CD4-positive, alpha-beta T cell treated with Interleukin-1 beta for 1 hour (primary cell): ENCODE measurements around the gene C2CD3.

Source experiments
- DNase-seq, 2 donors: peaks; one replicate each; pipeline ENCODE4 v3.0.0-alpha.2; 2020 to 2022

Gene C2CD3

DNA sequence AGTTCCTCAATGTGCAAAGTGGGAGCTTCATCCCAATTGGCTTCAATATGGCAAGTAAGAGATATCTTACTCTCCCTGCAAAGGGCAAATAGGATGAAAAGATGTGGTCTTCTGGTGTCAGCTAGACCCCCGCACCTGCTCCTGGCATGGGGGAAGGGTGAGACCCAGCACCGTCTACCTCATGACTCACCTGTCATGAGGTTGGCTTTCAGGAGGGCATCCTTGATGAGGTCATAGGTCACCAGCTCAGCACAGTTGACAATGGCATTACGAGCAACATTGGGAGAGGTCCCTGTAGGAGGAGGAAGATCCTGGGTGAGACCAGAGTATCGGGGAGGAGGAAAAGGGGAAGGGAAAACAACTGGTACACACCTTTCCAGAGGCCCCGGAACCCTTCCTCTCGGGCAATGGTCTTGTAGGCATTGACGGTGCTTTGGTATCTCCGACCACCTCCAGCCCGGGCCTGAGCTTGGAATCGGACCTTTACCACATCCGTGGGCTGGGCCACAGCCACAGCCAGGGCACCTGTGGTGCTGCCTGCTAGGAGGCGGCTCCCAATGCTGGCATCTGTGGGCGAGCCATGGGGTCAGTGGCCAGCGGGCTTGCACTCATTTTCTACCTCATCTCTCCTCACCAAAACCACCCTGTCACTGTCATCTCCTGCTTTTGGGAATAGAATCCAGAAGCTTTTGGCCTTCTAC, 194.2 kb downstream of the C2CD3 start:
- DNase-seq: peak in 1 of 2 donors; percentile 16

DNA sequence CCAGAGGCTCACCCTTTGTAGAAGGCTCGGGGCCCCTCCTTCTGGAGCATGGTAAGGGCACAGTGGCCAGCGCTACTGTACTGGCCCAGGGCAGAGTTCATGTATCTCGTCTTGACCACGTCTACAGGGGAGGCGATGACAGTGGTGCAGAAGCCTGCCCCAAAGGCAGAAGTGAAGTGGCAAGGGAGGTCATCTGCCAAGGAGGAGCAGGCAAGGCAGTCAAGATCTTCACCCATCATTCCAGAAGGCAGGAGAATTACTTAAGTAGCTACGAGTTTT, 195.4 kb downstream of the C2CD3 start:
- DNase-seq: no peak

DNA sequence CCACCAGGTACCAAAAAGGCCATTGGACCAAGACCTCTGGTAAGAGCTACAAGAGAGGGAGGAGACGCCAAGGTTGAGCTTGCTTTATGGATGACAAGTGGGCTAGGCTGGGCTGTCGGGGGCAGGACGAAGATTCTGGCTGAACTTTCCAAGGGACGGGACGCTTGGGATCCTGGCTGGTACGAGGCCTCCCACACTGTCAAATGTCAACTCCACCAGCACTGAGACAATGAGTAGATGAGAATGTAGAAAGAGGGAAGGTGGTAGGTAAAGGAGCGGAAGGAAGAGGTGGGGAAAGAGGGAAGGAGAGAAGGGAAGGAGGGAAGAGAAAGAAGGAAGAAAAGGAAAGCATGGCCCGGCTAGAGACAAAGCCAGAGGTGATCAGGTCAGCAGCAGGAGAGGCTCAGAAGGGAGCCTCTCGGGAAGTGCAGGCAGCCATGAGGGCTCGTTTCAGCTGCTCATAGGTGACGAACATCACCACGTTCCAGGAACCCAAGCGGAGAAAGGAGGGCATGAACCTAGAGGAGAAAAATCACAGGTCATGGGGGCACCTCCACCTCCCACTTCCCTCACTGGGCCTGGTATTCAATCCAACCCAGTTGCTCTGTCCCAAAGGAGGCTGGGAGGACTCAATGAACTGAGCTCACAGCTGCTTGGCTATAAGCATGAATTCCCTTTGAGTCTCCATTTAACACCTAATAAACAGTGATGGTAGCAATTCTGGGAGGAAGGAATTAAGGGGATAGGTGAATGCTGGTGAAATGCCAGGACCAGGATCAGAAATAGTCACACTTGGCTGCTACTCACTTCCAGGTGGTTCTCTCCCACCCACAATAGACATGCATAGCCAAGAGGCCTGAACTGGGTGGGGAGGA, 196.0 kb downstream of the C2CD3 start:
- no peak for DNase-seq

DNA sequence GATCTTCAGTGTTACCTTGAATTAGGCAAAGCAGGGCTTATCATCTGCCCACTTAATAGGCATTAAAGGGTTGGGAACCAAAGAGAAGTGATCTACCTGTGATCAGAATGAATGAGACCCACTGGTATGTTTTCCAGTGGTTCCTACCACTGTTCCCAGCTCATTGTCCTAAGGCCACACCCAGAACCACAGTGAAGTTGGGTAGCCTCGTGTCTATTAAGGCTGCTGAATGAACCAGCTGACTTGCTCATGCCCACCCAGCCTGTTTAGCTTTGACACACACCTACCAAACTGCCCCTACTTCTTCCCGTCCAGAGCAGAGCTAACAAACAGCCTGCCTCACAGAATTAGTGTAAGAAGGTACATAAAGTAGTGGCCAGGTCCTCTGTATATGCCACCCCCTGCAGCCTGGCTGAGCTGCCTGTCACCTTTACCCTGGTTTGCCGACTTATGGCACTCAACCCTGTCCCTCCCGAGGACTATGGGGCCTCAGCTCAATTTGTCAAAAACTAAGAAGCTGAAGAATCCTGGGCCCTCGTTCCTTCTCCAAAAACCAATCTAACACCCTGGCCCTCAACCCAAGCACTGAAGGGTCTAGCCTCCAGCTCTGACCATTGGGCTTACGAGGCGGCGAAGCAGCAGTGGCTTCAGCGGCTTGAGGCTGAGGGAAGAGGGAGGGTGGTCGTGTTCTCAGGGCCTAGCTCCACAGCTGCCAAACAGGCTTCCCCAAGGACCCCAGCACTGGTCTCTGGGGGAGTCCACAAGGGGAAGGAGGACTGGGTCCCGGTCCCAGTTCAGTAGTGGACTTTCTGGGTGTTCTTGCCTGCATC, 198.0 kb downstream of the C2CD3 start:
- DNase-seq: peak in 1 of 2 donors; percentile 23

DNA sequence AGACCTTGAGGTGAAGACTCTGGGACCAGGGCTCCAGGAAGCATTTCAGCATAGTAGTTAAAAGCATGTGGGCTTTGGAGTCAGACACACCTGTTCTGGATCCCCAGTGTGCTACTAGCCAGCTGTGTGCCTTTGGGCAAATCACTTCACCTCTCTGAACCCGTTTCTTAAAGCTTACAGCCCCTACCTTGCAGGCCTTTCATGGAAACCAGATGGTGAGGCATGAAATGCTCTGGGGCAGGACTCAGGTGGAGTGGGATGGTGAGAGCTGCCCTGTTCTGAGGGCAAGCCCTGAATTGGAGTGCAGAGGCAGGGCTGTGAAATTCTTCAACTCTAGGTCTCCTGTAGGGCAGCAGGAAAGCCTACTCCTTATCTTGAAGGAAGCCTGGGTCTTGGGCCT, 198.6 kb downstream of the C2CD3 start:
- peak in 1 of 2 donors; percentile 36 for DNase-seq

DNA sequence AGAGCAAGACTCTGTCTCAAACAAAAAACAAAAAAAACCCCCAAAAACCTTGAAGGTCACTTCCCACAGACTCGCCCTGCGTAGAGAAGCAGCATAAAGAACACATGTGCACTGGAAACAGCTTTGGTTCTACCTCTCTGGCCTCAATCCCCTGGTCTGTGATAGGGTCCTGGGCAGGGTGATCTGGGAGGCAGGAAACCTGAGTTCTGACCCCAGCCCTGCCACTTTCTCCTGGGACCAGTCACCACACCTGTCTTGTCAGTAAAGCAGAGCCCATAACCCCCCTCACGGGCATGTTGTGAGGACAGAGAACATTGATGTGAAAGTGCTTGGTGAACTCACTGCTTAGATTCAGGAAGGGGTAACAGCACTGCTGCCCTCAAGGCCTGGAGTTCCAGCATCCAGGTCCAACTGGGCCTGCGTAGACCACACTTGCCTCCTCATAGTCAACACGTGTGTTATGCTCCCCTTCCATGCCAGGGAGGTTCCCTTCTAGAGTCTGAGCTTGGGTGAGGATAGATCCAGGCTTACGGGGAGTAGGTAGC, 199.6 kb downstream of the C2CD3 start:
- peak in 1 of 2 donors; percentile 41 for DNase-seq

DNA sequence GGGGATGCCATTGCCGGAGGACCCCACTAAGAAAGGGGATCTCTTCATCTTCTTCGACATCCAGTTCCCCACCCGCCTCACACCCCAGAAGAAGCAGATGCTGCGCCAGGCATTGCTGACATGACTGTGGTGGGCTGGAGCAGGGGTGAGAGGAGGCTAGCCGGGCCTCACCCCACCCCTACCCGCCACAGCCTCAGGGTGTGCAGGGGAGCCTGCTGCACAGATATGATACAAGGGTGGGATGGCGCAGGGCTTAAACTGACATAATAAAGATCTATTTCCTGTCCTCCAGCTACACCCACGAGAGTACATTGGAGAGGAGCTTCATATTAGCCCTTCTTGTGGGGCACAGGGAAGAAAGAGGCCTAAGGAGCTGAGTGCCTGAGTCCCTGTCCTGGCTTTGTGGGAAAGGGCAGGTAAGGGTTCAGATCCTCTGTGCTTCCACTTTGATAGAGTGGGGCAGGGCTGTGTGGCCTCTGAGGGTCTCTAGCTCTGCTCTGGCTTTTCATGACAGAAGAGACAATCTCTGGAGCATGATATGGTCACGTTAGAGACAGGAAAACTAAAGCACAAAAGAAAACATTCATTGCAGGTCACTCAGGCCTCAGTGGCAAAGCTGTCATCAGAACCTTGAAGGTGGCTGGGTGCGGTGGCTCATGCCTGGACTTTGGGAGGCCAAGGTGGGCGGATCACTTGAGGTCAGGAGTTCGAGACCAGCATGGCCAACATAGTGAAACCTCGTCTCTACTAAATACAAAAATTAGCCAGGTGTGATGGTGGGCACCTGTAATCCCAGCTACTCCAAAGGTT, 200.6 kb downstream of the C2CD3 start:
- peak; percentile 51 to 62 for DNase-seq

DNA sequence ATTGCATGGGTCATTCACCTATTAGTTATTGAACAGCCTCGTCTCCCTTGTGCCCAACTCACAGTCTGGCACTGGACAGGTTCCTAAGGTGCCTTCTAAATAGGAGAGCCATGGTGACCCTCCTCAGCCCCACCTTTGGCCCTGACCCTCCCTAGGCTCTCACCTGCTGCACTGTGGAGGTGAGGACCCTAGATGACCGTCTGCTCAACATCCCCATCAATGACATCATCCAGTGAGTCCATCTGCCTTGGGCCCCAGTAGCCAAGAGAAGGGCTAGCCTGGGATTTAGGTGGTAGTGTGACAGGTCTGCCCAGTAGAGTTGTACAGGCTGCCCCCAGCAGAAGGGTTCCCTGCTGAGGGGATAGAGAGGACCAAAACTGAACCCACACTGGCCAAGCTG, 201.7 kb downstream of the C2CD3 start:
- peak in 1 of 2 donors; percentile 21 for DNase-seq

DNA sequence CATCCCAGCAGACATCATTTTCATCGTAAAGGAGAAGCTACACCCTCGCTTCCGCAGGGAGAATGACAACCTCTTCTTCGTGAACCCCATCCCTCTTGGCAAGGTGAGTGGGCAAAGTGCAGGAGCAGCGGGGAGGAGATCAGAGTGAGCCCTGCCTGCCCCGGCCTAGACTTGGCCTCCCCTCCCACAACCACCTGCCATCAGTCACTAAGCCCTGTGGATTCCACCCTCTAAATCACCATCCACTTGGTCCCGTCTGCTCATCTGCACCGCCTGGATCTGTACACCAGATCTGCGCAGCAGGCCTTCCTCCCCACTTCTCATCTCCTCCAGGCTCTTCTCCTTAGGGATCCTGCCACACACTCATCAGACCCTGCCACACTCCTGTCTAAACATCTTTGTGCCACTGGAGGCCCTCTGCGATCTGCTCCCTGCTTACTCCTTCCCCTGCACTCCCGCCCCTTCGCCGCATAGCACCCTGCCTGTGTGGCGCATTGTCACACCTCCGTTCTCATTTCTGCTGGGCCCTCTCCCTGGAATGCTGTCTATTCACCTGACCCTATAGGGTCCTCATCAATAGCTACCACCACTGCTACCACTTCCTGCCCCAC, 202.3 kb downstream of the C2CD3 start:
- peak in 1 of 2 donors; percentile 18 for DNase-seq

DNA sequence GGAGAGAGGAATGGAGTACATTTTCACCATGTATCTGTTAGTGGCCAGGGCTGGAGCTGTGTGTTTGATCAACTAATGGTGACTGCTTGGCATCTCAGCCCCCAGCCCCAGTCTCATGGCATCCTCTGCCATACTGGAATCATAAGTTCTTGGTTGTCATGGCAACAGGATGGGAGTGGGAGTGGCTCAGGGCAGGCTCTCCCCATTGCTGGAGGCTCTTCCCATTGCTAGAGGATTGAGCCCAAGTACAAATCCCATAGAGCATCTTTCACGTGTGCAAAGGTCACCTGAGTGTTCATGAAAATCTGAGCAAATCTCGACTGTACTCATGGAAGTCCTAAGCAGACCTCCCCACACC, 205.1 kb downstream of the C2CD3 start:
- DNase-seq: no peak

DNA sequence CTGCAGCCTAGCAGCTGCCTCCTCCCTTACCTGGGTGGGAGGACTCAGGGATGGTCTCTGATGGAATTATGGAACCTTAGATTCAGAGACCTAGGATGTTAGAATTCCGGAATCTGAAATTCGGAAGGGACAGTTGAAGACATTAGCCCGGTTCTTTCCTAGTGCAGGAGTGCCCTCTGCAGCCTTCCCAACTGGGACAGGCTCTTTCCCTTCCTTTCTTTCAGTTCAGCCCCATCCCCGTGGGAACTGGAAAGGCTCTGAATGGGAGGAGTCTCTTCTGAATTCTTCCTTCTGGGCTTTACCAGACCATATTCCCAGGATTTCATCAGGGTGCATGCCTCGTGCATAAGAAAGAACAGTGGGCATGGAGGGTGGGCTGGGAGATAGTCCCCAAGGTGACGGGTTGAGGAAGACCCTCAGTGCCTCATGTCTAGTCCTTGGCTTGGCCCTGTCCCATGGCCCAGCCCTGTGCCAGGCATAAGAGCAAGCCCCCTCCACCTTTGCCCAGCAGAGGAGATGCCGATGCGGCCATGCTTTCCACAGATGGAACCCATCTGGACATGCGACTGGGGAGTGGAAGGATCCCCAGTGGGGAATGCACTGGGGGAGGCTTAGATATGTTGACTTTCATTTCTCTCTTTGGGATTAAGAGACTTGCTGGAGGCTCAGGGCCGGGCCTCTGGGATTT, 205.6 kb downstream of the C2CD3 start:
- DNase-seq: no peak

DNA sequence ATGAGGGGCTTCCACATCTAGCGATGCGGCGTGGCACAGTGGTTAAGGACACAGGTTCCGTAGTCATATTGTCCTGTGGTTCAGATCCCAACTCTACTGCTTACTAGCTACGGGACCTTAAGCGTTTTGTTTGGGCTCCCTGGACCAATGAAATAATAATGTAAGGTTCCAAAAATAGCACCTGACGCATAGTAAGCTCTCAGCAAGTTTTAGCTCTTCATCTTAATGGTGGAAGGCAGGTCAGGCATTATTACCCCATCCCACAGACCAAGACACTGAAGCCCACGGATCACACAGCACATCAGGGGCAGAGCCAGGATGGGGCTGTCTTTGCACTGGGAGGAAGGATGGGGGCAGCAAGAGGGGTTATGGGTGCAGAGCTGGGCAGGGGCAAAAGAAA, 206.9 kb downstream of the C2CD3 start:
- no peak for DNase-seq
